Liver (tissue), 9 donors: ENCODE results near the gene EML4. TPM values are rescaled to one million over a fixed set of nuclear protein-coding genes. Genes with fewer than 3 reads are reported as not detected.

Source experiments
- DNase-seq: peaks from one replicate; pipeline ENCODE4 v3.0.0-alpha.2; 2017; ENCODE audit warnings: low spot score
- H3K27ac ChIP-seq, 2 donors: one replicate each; pipeline ENCODE4 v1.7.0; 2013; ENCODE audit warnings: inconsistent platforms in 2 of 2, low read length in 2 of 2, control low read depth in 1 of 2, low read depth in 1 of 2, mild to moderate bottlenecking in 1 of 2
- H3K27me3 ChIP-seq, 4 donors: one replicate each; pipeline versions ENCODE4 v1.6.1 to v1.7.0; 2013; ENCODE audit warnings: low read length in 3 of 4, inconsistent platforms in 1 of 4, mild to moderate bottlenecking in 1 of 4, moderate library complexity in 1 of 4; ENCODE audit not compliant: control insufficient read depth in 4 of 4, insufficient read depth in 4 of 4
- H3K36me3 ChIP-seq, 4 donors: one replicate each; pipeline versions ENCODE4 v1.6.1 to v1.7.0; 2013; ENCODE audit warnings: low read length in 3 of 4, mild to moderate bottlenecking in 3 of 4, low read depth in 1 of 4, moderate library complexity in 1 of 4; ENCODE audit not compliant: control insufficient read depth in 4 of 4, insufficient read depth in 3 of 4
- H3K4me1 ChIP-seq, 4 donors: one replicate each; pipeline versions ENCODE4 v1.6.1 to v1.7.0; 2013; ENCODE audit warnings: low read length in 3 of 4, mild to moderate bottlenecking in 3 of 4, moderate library complexity in 1 of 4; ENCODE audit not compliant: control insufficient read depth in 4 of 4, insufficient read depth in 4 of 4
- H3K4me3 ChIP-seq, 3 donors: one replicate each; pipeline versions ENCODE4 v1.6.1 to v1.7.0; 2013; ENCODE audit warnings: low read length in 3 of 3, control low read depth in 1 of 3, low read depth in 1 of 3, mild to moderate bottlenecking in 1 of 3
- H3K9ac ChIP-seq, 2 donors: one replicate each; pipeline ENCODE4 v1.7.0; 2013; ENCODE audit warnings: low read length in 2 of 2, mild to moderate bottlenecking in 2 of 2, moderate library complexity in 2 of 2, control low read depth in 1 of 2, low read depth in 1 of 2
- H3K9me3 ChIP-seq, 4 donors: one replicate each; pipeline versions ENCODE4 v1.6.1 to v1.7.0; 2013; ENCODE audit warnings: low read length in 3 of 4; ENCODE audit not compliant: control insufficient read depth in 4 of 4
- ATF3 ChIP-seq: IDR thresholded peaks from 2 replicates; pipeline ENCODE4 v1.6.1; 2016; ENCODE audit warnings: antibody characterized with exemption
- EGR1 ChIP-seq, 2 donors: IDR thresholded peaks; 2 replicates each; pipeline ENCODE4 v1.6.1; 2016 to 2018; ENCODE audit warnings: antibody characterized with exemption in 2 of 2, low read depth in 2 of 2
- FOXA1 ChIP-seq: IDR thresholded peaks from 2 replicates; pipeline ENCODE4 v1.6.1; 2016; ENCODE audit warnings: antibody characterized with exemption
- FOXA2 ChIP-seq: IDR thresholded peaks from 2 replicates; pipeline ENCODE4 v1.6.1; 2016; ENCODE audit warnings: antibody characterized with exemption
- GABPA ChIP-seq, 2 donors: IDR thresholded peaks in 1 of 2; conservative IDR thresholded peaks in 1 of 2; 2 replicates each; pipeline ENCODE4 v1.6.1; 2016; ENCODE audit warnings: antibody characterized with exemption in 2 of 2, mild to moderate bottlenecking in 1 of 2, moderate library complexity in 1 of 2
- HNF4A ChIP-seq, 2 donors: conservative IDR thresholded peaks; 2 replicates each; pipeline ENCODE4 v1.6.1; 2016; ENCODE audit warnings: antibody characterized with exemption in 2 of 2, mild to moderate bottlenecking in 2 of 2
- HNF4G ChIP-seq: IDR thresholded peaks from 2 replicates; pipeline ENCODE4 v1.6.1; 2016; ENCODE audit warnings: antibody characterized with exemption
- JUND ChIP-seq, 2 donors: IDR thresholded peaks; 2 replicates each; pipeline ENCODE4 v1.6.1; 2016; ENCODE audit warnings: antibody characterized with exemption in 2 of 2
- NR2F2 ChIP-seq: IDR thresholded peaks from 2 replicates; pipeline ENCODE4 v1.6.1; 2016; ENCODE audit warnings: antibody characterized with exemption
- RAD21 ChIP-seq, 2 donors: IDR thresholded peaks; 2 replicates each; pipeline ENCODE4 v1.6.1; 2016; ENCODE audit warnings: antibody characterized with exemption in 2 of 2, mild to moderate bottlenecking in 2 of 2
- RXRA ChIP-seq, 2 donors: IDR thresholded peaks; 2 replicates each; pipeline ENCODE4 v1.6.1; 2017 to 2018; ENCODE audit warnings: antibody characterized with exemption in 2 of 2, mild to moderate bottlenecking in 1 of 2
- TAF1 ChIP-seq: conservative IDR thresholded peaks from 2 replicates; pipeline ENCODE4 v1.6.1; 2016; ENCODE audit warnings: antibody characterized with exemption, mild to moderate bottlenecking
- YY1 ChIP-seq: IDR thresholded peaks from 2 replicates; pipeline ENCODE4 v1.6.1; 2016; ENCODE audit warnings: antibody characterized with exemption, mild to moderate bottlenecking
- ZBTB33 ChIP-seq: IDR thresholded peaks from 2 replicates; pipeline ENCODE4 v1.6.1; 2016; ENCODE audit warnings: antibody characterized with exemption
- WGBS: extraction: QIAGEN DNeasy Blood & Tissue Kit; methylation state at CpG from one replicate; pipeline ENCODE4 v1.1.7; 2013; 5-methylcytosine and 5-hydroxymethylcytosine counted together
- polyA plus RNA-seq, 2 donors: library from polyadenylated mRNA; stranded (reverse) in 1 of 2; unstranded in 1 of 2; fragments of 200-250 nt in 1 of 2; fragments of >200 nt in 1 of 2; fragmentation: Nextera tagmentation in 1 of 2; extraction: Ambion mirVana in 1 of 2; gene quantifications; one replicate each; pipeline versions ENCODE4 v1.2.1 to v1.2.3, GENCODE V29; 2013 to 2015
- total RNA-seq, 2 donors: library from RNA; depleted of rRNA; stranded (reverse); fragments of >200 nt; gene quantifications; one replicate each; pipeline ENCODE4 v1.2.3, GENCODE V29; 2014
- donor health status: healthy.
- donor health status: healthy.
- donor health status: healthy.
- donor health status: healthy.
- donor health status: healthy.

The EML4 gene
- total and polyA plus RNA-seq, 4 donors: 12.8 to 49.6 (median 34.8) TPM

GRCh38 chr2:42216694-42217093 is 47.5 kb downstream of the EML4 start:
- H3K4me1 ChIP-seq: peaks cover 0 to 4% (median 2%) of the 10 kb centered on the region in 4 donors
- no peak for DNase-seq
- no peak overlapping the region for H3K4me3 ChIP-seq
- TF ChIP-seq GABPA (IDR thresholded peaks at IDR 0.05 in 1 of 2, conservative IDR thresholded peaks at IDR 0.05 in 1 of 2) (no peak), YY1 (no peak), FOXA2 (no peak), RXRA (IDR thresholded peaks at IDR 0.05) (no peak), JUND (IDR thresholded peaks at IDR 0.05) (peak in 1 of 2 donors; percentile 18), NR2F2 (no peak), HNF4A (conservative IDR thresholded peaks at IDR 0.05) (no peak)
- peak overlapping the region in 1 of 2 donors; percentile 37 for H3K27ac ChIP-seq
- H3K27me3 ChIP-seq: no peaks in the 10 kb centered on the region
- no peaks in the 10 kb centered on the region for H3K9me3 ChIP-seq
- no peaks in the 10 kb centered on the region for H3K36me3 ChIP-seq
- no peak overlapping the region for H3K9ac ChIP-seq

- TF ChIP-seq TAF1 (no peak), RAD21 (IDR thresholded peaks at IDR 0.05) (no peak), HNF4G (no peak), NR2F2 (no peak)
- no peak overlapping the region for H3K4me3 ChIP-seq
- 74% methylated on average over 3 of the region's 3 CpGs for WGBS
Measured at GRCh38 chr2:42217307-42217706, 48.2 kb downstream of the EML4 start.

GRCh38 chr2:42217914-42218313 is 48.8 kb downstream of the EML4 start:
- DNase-seq: no peak
- H3K4me1 ChIP-seq: peaks cover 3 to 6% (median 3%) of the 10 kb centered on the region in 4 donors
- H3K9ac ChIP-seq: no peak overlapping the region
- TF ChIP-seq ZBTB33 (no peak), HNF4G (no peak), FOXA1 (no peak), ATF3 (no peak), RAD21 (IDR thresholded peaks at IDR 0.05) (no peak), EGR1 (IDR thresholded peaks at IDR 0.05; ENCODE audit: low read depth in 2 of 2) (no peak), TAF1 (no peak), JUND (IDR thresholded peaks at IDR 0.05) (no peak)
- H3K27ac ChIP-seq: no peak overlapping the region
- no peaks in the 10 kb centered on the region for H3K9me3 ChIP-seq
- no peaks in the 10 kb centered on the region for H3K27me3 ChIP-seq
- no peaks in the 10 kb centered on the region for H3K36me3 ChIP-seq
- no peak overlapping the region for H3K4me3 ChIP-seq
- WGBS: 94% methylated on average over 5 of the region's 5 CpGs

More at GRCh38 chr2:42217307-42217706, 48.2 kb downstream of the EML4 start:
- Histone ChIP-seq H3K9me3 (no peaks in the 10 kb centered on the region), H3K27ac (peak overlapping the region in 1 of 2 donors; percentile 37), H3K27me3 (no peaks in the 10 kb centered on the region), H3K36me3 (no peaks in the 10 kb centered on the region), H3K9ac (no peak overlapping the region), H3K4me1 (peaks cover 0 to 5% (median 2%) of the 10 kb centered on the region in 4 donors)
- DNase-seq: no peak
